ENCODE results near the gene PGLYRP3.

GRCh38 chr1:153347856-153348255 is 35.1 kb upstream of the PGLYRP3 start:
- TF ChIP-seq CTCF (IDR thresholded peaks at IDR 0.05) (no peak), POLR2A (IDR thresholded peaks at IDR 0.05) (no peak), POLR2AphosphoS5 (IDR thresholded peaks at IDR 0.05) (no peak)

Data from breast epithelium (tissue), 3 donors.